HG02610 (cell line): ENCODE measurements around the gene TMEM131.

ENCODE experiments used
- ATAC-seq: cut with Tn5 transposase; IDR thresholded peaks from one replicate; pipeline ENCODE4 v1.9.1; 2021; ENCODE audit warnings: mild to moderate bottlenecking, moderate library complexity; ENCODE audit not compliant: unreplicated experiment

TMEM131 gene

GRCh38 chr2:97745474-97746174 is 250.1 kb downstream of the TMEM131 start:
- peak; percentile 54 for ATAC-seq

- ATAC-seq = no peak
These were observed 251.8 kb downstream of the TMEM131 start for GRCh38 chr2:97743913-97744312.

- ATAC-seq = no peak
These were observed 253.3 kb downstream of the TMEM131 start for GRCh38 chr2:97742381-97742847.

- no peak for ATAC-seq
These were observed 254.1 kb downstream of the TMEM131 start for GRCh38 chr2:97741686-97742085.

DNA sequence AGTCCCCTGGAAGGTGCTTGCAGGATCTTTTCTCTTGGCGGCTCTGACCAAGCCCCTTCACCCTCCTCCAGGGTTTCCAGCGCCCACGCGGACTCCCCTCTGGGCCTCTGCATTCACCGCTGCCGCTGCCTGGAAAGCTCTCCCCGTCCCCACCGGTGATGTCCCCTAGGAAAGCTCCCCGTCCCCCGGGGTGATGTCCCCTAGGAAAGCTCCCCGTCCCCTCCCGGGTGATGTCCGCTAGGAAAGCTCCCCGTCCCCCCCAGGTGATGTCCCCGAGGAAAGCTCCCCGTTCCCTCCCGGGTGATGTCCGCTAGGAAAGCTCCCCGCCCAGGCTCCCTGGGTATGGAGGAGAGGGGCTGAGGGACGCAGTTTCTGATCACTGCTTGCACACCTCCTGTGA is 254.5 kb downstream of the TMEM131 start:
- no peak for ATAC-seq

GRCh38 chr2:97740590-97741182 is 255.1 kb downstream of the TMEM131 start:
- ATAC-seq = no peak

DNA sequence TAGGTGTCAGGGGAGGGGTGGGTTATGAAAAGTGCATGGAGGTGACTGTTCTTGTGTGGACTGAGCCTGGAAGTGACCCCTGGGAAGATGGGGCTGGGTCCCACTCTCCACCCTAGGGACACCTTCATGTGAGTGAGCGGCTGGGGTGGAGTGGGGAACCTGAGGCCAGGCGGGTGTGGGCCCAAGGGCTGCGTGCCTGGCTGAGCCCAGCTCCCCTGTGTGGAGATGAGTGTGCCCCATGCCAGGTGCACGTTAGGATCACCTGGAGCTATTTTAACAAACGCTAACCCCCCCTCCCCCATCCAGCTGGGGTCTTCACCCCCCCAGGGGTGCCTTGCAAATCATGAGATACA is 255.9 kb downstream of the TMEM131 start:
- ATAC-seq = no peak

DNA sequence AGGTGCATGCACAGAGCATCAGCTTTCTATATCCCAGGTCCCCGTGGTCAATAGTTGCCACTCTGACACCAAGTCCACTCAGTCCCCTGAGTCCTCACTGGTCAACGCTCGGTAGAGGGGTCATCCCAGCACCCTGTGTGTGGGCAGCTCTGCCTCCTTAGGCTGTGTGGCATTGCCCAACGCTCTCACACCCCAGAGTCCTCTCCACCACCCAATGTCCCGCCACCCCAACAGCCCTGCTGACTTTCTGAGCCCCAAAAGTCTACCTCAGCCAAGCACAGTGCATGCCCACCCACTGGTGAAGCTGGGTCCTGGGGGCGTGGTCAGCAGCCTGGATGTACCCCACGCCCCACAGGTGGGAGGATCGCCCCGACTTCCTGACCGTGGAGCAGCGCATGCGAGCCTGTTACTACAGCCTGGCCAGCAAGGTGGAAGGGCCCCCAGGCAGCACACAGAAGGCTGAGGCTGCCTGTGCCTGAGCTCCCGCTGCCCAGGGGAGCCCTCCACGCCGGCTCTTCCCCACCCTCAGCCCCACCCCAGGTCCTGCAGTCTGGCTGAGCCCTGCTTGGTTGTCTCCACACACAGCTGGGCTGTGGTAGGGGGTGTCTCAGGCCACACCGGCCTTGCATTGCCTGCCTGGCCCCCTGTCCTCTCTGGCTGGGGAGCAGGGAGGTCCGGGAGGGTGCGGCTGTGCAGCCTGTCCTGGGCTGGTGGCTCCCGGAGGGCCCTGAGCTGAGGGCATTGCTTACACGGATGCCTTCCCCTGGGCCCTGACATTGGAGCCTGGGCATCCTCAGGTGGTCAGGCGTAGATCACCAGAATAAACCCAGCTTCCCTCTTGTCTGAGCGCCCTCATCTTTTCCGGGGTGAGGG is 256.5 kb downstream of the TMEM131 start:
- no peak for ATAC-seq

- no peak for ATAC-seq
These were observed 257.3 kb downstream of the TMEM131 start for GRCh38 chr2:97738179-97739019.

DNA sequence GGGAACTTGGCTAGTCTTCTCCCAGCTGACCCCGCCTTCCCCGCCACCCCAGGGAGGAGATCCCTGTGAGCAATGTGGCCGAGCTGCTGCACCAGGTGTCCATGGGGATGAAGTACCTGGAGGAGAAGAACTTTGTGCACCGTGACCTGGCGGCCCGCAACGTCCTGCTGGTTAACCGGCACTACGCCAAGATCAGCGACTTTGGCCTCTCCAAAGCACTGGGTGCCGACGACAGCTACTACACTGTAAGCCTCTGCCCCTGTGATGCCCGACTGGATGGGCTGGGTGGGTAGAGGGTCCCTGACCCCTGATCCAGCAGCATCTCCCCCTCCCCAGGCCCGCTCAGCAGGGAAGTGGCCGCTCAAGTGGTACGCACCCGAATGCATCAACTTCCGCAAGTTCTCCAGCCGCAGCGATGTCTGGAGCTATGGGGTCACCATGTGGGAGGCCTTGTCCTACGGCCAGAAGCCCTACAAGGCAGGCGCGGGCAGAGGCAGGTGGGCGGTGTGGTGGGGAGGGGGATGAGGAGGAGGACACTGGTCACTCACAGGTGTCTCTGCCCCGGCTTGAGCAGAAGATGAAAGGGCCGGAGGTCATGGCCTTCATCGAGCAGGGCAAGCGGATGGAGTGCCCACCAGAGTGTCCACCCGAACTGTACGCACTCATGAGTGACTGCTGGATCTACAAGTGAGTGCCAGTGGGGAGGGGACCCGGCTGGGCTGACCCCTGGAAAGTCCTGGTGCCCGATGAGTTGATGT is 258.1 kb downstream of the TMEM131 start:
- no peak for ATAC-seq

DNA sequence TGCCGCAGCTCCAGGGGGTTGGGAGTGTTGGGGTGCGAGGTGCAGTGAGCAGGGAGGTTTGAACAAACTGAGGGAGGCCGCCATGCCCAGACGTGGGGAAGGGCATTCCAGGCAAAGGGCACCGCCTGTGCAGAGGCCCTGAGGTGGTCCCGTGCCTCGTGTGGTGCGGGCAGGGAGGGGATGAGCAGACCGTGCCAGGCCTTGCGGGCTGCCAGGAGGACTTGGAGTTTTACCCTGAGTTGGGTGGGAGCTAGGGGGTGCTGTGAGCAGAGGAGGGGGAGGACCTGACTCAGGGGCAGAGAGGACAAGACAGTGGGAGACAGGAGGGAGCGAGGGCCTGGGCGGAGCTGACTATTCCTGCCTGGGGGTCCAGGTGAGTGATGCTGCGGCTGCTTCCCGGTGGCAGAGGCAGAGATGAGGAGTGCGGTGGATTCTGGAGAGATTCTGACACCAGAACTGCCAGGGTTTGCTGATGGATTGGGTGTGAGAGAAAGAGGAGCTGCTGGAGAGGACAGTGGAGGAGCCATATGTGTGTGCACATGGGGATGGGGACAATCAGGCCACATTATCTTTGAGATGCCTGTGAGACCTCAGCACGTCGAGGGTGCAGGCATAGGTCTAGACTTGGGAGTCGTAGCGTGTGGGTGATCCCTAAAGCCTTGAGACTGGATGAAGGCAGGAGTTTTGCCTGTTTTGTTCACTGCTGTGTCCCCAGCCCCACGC is 259.0 kb downstream of the TMEM131 start:
- ATAC-seq = no peak

DNA sequence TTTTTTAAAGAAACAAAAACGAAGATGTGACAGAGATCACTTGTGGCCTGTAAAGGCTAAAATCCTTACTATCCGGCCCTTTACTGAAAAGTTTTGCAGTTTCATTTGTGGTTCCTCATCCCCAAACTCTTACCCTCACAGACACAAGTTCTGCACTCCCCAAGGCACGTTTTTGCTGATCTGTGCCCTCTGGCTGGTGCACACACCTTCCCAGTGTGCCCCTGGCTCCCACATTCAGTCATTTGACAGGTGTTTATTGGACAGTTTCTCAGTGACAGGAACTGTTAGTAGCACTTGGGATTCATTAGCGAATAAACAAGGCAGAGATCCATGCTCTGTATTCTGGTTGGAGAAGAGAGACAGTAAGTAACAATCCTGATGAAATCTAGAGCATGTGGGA is 259.6 kb downstream of the TMEM131 start:
- no peak for ATAC-seq

DNA sequence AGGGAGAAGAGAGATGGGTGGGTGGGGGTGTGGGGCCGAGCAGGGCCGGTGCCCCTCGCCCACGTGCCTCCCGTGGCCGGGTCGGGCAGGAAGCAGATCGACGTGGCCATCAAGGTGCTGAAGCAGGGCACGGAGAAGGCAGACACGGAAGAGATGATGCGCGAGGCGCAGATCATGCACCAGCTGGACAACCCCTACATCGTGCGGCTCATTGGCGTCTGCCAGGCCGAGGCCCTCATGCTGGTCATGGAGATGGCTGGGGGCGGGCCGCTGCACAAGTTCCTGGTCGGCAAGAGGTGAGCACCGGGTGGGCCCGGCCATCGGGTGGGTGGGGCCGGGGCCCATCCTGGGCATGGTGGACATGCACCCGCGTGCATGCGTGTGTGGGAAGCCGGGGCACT is 260.6 kb downstream of the TMEM131 start:
- ATAC-seq = no peak

DNA sequence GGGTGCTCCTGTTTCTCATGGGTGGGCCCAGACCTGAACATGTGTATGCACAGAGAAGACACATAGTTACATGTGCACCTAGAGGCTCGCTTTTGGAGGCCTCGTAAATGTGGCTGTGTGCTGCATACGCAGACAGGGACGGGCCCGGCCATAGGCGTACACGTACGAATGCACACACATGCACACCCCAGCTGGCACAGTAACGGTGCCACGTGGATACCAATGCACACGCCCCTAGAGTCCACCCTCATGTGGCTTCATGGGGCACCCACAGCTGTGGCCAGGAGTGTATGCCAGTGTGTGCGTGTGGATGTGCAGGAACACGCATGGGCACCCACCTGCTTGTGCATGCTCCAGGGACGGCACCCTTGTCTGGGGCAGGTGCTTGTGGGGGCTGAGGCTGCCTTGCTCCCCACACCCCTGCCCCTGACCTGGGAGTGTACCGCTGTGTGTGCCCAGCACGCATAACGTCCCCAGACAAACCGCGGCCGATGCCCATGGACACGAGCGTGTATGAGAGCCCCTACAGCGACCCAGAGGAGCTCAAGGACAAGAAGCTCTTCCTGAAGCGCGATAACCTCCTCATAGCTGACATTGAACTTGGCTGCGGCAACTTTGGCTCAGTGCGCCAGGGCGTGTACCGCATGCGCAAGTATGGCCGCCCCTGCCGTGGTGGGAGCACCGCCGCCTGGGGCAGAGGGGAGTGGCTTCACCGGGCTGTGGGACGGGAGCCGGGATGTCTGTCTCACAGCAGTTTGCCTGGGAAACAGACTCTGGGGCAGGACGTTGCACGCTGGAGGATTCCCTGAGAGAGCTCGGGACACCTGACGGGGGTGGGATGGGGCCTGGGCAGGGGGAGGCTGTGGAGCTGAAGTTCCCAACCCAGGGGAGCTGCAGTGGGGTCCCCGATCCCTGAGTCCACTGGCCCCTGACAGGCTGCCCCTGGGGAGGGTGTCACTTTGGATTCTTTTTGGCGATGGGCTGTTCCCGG is 261.4 kb downstream of the TMEM131 start:
- no peak for ATAC-seq

- ATAC-seq = no peak
These were observed 262.3 kb downstream of the TMEM131 start for GRCh38 chr2:97733341-97734035.

DNA sequence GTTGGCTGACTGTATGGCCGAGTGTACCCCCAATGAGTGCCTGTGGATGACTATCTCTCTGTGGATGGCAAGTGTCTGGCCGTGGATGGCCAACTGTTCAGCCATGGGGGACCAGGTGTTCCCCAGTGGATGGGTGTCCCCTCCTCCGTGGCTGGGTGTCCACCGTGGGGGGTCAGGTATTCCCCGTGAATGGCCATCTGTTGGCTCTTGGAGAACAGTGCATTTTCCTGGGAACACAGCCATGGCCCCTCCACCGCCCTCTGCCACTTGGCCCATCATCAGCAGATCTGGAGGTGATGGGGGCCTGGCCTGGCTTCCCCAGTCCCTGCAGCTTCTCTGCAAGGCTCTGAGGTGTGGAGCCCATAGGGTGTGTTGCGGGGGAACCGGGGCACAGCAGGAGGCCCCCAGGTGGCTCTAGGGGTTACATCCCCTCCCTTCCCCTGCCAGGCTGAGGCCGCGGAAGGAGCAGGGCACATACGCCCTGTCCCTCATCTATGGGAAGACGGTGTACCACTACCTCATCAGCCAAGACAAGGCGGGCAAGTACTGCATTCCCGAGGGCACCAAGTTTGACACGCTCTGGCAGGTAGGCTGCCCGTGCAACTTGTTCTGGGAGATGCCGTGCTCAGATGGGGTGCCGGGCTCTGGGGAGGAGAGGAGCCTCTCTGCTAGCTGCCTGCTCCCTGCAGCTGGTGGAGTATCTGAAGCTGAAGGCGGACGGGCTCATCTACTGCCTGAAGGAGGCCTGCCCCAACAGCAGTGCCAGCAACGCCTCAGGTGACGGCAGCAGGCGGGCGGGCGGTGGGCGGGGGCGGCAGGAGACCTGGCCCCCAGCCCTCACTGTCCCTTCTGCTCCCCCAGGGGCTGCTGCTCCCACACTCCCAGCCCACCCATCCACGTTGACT is 263.1 kb downstream of the TMEM131 start:
- ATAC-seq = no peak
